ENCODE data around the gene SYPL1.

- no peak for TF ChIP-seq POLR2AphosphoS5 (IDR thresholded peaks at IDR 0.05; ENCODE audit: low read depth, low read length)
- TF ChIP-seq REST (IDR thresholded peaks at IDR 0.05; ENCODE audit: insufficient read depth in 1 of 2, low read depth in 2 of 2, low read length in 2 of 2), result no peak
Measured at GRCh38 chr7:106048706-106049020, 63.4 kb downstream of the SYPL1 start.

Data from PFSK-1 (cell line).